ENCODE data around the gene F11. TPM values are rescaled to one million over a fixed set of nuclear protein-coding genes. Genes with fewer than 3 reads are reported as not detected.

The F11 gene
- total and polyA plus RNA-seq, 2 donors (not counting 3 experiments of a cell fraction or from before 2014, with no cell fraction given), result not detected

DNA sequence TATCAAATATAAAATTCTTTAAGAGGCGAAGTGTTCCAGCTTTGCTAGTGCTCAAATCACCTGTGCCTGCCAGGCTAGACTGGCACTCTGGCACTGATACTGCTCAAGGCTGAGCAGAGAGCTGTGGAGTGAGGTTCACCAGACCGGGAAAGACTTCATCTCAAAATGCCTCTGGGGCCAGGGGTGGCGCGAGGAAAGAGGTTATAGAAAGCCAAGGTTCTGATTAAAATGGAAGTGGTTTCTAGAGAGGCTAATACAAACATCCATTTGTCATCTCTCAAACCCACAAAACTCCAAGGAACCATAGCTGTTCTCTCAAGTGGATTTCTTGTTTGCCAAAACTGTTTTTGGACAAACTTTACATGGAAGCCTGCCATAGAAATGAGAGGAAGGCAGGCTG is 41.5 kb downstream of the F11 start:
- Histone ChIP-seq H3K9ac (replicated peaks; ENCODE audit: extremely low read depth, insufficient read depth, low read length) (no peak overlapping the region), H3K9me1 (replicated peaks; ENCODE audit: control insufficient read depth, extremely low read depth, insufficient read depth, low read length) (no peaks in the 10 kb centered on the region), H3K36me3 (ENCODE audit: control insufficient read depth in 2 of 2, extremely low read depth in 1 of 2, insufficient read depth in 2 of 2, low read length in 2 of 2) (no peaks in the 10 kb centered on the region), H3K9me3 (replicated peaks; ENCODE audit: control insufficient read depth, insufficient read depth, low read length) (no peaks in the 10 kb centered on the region), H3K4me2 (ENCODE audit: insufficient read depth, low read length) (no peak overlapping the region), H3K79me2 (ENCODE audit: control insufficient read depth, insufficient read depth, low read length) (no peaks in the 10 kb centered on the region), H3K27me3 (ENCODE audit: control insufficient read depth in 2 of 2, insufficient read depth in 2 of 2, low read length in 2 of 2) (no peaks in the 10 kb centered on the region), H3K4me3 (replicated peaks in 1 of 3; ENCODE audit: insufficient read depth in 1 of 3, low read depth in 1 of 3, low read length in 3 of 3) (no peak overlapping the region), H3K4me1 (ENCODE audit: control insufficient read depth, extremely low read depth, insufficient read depth, low read length) (no peaks in the 10 kb centered on the region), H4K20me1 (replicated peaks; ENCODE audit: control insufficient read depth, extremely low read depth, insufficient read depth, low read length) (no peaks in the 10 kb centered on the region), H3K27ac (ENCODE audit: insufficient read depth, low read depth, low read length) (no peak overlapping the region), H2AFZ (ENCODE audit: low read depth, low read length) (no peak overlapping the region)
- TF ChIP-seq POLR2AphosphoS5 (IDR thresholded peaks at IDR 0.05; ENCODE audit: insufficient read depth, low read depth, low read length), result no peak
- TF ChIP-seq POLR2A (IDR thresholded peaks at IDR 0.05; ENCODE audit: low read depth, low read length), result no peak
- DNase-seq (ENCODE audit: low read depth, low spot score) (no peak), FAIRE-seq (no peak)
- dilution Hi-C loops (cut with MboI; ENCODE audit: extremely low pct_ligation_motif_present, low sequenced_read_pairs) (no loop called here), intact Hi-C loops (cut with micrococcal nuclease) (no loop called here)
- no TSS peak for BruUV-seq (replicated peaks)
- POLR2A ChIA-PET, result no interaction called here
- CTCF ChIA-PET, result no interaction called here

DNA sequence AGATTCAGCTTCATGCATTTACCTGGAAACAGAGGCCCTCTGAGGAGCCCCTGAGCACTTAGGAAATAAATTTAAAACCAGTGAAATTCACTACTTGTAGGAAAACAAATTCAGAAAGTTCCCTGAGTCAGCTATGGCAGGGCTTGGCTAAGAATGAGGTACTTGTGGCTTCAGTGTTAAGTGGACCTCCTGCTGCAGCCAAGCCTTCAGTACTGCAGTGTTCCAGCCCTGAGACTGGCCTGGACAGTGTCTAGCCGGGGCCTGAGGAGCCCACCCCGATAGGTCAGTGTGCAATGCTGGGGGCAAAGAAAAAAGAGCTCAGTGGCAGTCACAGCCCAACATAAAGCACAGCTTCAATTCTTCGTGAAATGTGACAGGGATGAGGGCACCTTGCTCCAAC is 41.9 kb downstream of the F11 start:
- Histone ChIP-seq H3K79me2 (ENCODE audit: control insufficient read depth, insufficient read depth, low read length) (no peaks in the 10 kb centered on the region), H3K27me3 (ENCODE audit: control insufficient read depth in 2 of 2, insufficient read depth in 2 of 2, low read length in 2 of 2) (no peaks in the 10 kb centered on the region), H3K4me1 (ENCODE audit: control insufficient read depth, extremely low read depth, insufficient read depth, low read length) (no peaks in the 10 kb centered on the region), H3K4me2 (ENCODE audit: insufficient read depth, low read length) (no peak overlapping the region), H2AFZ (ENCODE audit: low read depth, low read length) (no peak overlapping the region), H3K9me1 (replicated peaks; ENCODE audit: control insufficient read depth, extremely low read depth, insufficient read depth, low read length) (no peaks in the 10 kb centered on the region), H3K36me3 (ENCODE audit: control insufficient read depth in 2 of 2, extremely low read depth in 1 of 2, insufficient read depth in 2 of 2, low read length in 2 of 2) (no peaks in the 10 kb centered on the region), H3K27ac (ENCODE audit: insufficient read depth, low read depth, low read length) (no peak overlapping the region), H3K4me3 (replicated peaks in 1 of 3; ENCODE audit: insufficient read depth in 1 of 3, low read depth in 1 of 3, low read length in 3 of 3) (no peak overlapping the region), H3K9ac (replicated peaks; ENCODE audit: extremely low read depth, insufficient read depth, low read length) (no peak overlapping the region), H3K9me3 (replicated peaks; ENCODE audit: control insufficient read depth, insufficient read depth, low read length) (no peaks in the 10 kb centered on the region), H4K20me1 (replicated peaks; ENCODE audit: control insufficient read depth, extremely low read depth, insufficient read depth, low read length) (no peaks in the 10 kb centered on the region)
- intact Hi-C loops (cut with micrococcal nuclease), result no loop called here
- CTCF ChIA-PET, result no interaction called here
- DNase-seq (ENCODE audit: low read depth, low spot score) (no peak), FAIRE-seq (no peak)
- no TSS peak for BruUV-seq (replicated peaks)
- dilution Hi-C loops (cut with MboI; ENCODE audit: extremely low pct_ligation_motif_present, low sequenced_read_pairs), result no loop called here
- POLR2A ChIA-PET, result no interaction called here
- TF ChIP-seq MYC (IDR thresholded peaks at IDR 0.05; ENCODE audit: low read depth, low read length) (no peak), EZH2 (IDR thresholded peaks at IDR 0.05; ENCODE audit: borderline replicate concordance, low read depth, low read length, severe bottlenecking) (no peak), FOS (IDR thresholded peaks at IDR 0.05; ENCODE audit: borderline replicate concordance, insufficient read depth, low read length) (no peak), GATA2 (IDR thresholded peaks at IDR 0.05; ENCODE audit: insufficient read depth, insufficient read length, low read depth, low read length) (no peak), POLR2AphosphoS5 (IDR thresholded peaks at IDR 0.05; ENCODE audit: insufficient read depth, low read depth, low read length) (no peak), JUN (IDR thresholded peaks at IDR 0.05; ENCODE audit: borderline replicate concordance, insufficient read depth, insufficient read length, low read depth) (no peak), POLR2A (IDR thresholded peaks at IDR 0.05; ENCODE audit: low read depth, low read length) (no peak)
- TF ChIP-seq, protein P1, sequence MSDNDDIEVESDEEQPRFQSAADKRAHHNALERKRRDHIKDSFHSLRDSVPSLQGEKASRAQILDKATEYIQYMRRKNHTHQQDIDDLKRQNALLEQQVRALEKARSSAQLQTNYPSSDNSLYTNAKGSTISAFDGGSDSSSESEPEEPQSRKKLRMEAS (IDR thresholded peaks at IDR 0.05; ENCODE audit: insufficient read depth, insufficient read length), result no peak
- TF ChIP-seq, protein P2, sequence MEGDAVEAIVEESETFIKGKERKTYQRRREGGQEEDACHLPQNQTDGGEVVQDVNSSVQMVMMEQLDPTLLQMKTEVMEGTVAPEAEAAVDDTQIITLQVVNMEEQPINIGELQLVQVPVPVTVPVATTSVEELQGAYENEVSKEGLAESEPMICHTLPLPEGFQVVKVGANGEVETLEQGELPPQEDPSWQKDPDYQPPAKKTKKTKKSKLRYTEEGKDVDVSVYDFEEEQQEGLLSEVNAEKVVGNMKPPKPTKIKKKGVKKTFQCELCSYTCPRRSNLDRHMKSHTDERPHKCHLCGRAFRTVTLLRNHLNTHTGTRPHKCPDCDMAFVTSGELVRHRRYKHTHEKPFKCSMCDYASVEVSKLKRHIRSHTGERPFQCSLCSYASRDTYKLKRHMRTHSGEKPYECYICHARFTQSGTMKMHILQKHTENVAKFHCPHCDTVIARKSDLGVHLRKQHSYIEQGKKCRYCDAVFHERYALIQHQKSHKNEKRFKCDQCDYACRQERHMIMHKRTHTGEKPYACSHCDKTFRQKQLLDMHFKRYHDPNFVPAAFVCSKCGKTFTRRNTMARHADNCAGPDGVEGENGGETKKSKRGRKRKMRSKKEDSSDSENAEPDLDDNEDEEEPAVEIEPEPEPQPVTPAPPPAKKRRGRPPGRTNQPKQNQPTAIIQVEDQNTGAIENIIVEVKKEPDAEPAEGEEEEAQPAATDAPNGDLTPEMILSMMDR (IDR thresholded peaks at IDR 0.05; ENCODE audit: extremely low read depth in 1 of 2, insufficient read depth in 1 of 2, low read depth in 1 of 2, low read length in 2 of 2), result no peak
